ENCODE measurements around the gene ZNF398.
A peak's percentile ranks its signal among the peaks of the same experiment; 100 is the strongest.

The ZNF398 gene, protein sequence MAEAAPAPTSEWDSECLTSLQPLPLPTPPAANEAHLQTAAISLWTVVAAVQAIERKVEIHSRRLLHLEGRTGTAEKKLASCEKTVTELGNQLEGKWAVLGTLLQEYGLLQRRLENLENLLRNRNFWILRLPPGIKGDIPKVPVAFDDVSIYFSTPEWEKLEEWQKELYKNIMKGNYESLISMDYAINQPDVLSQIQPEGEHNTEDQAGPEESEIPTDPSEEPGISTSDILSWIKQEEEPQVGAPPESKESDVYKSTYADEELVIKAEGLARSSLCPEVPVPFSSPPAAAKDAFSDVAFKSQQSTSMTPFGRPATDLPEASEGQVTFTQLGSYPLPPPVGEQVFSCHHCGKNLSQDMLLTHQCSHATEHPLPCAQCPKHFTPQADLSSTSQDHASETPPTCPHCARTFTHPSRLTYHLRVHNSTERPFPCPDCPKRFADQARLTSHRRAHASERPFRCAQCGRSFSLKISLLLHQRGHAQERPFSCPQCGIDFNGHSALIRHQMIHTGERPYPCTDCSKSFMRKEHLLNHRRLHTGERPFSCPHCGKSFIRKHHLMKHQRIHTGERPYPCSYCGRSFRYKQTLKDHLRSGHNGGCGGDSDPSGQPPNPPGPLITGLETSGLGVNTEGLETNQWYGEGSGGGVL

GRCh38 chr7:149147072-149147751 is at the start of gene ZNF398:
Gene ZNF398 (plus strand): TSS chr7:149147453. CDS start chr7:149147743, 290 bp downstream.
- peak; percentile 95 for DNase-seq (ENCODE audit: low spot score)
- in situ Hi-C loops (cut with MboI; ENCODE audit: low pct_unique_long_range_greater_than_20kb, low sequenced_read_pairs, unreplicated experiment) = no loop called here
- TF ChIP-seq, protein P1, sequence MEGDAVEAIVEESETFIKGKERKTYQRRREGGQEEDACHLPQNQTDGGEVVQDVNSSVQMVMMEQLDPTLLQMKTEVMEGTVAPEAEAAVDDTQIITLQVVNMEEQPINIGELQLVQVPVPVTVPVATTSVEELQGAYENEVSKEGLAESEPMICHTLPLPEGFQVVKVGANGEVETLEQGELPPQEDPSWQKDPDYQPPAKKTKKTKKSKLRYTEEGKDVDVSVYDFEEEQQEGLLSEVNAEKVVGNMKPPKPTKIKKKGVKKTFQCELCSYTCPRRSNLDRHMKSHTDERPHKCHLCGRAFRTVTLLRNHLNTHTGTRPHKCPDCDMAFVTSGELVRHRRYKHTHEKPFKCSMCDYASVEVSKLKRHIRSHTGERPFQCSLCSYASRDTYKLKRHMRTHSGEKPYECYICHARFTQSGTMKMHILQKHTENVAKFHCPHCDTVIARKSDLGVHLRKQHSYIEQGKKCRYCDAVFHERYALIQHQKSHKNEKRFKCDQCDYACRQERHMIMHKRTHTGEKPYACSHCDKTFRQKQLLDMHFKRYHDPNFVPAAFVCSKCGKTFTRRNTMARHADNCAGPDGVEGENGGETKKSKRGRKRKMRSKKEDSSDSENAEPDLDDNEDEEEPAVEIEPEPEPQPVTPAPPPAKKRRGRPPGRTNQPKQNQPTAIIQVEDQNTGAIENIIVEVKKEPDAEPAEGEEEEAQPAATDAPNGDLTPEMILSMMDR (IDR thresholded peaks at IDR 0.05; ENCODE audit: extremely low read depth, insufficient read depth, missing control alignments) = peak; percentile 69

- in situ Hi-C loops (cut with MboI; ENCODE audit: low pct_unique_long_range_greater_than_20kb, low sequenced_read_pairs, unreplicated experiment) = no loop called here
- TF ChIP-seq, protein P1 (IDR thresholded peaks at IDR 0.05; ENCODE audit: extremely low read depth, insufficient read depth, missing control alignments) = no peak
- no peak for DNase-seq (ENCODE audit: low spot score)
Measured at GRCh38 chr7:149099058-149099457, 48.2 kb upstream of the ZNF398 start.

- TF ChIP-seq, protein P1 (IDR thresholded peaks at IDR 0.05; ENCODE audit: extremely low read depth, insufficient read depth, missing control alignments) = no peak
- in situ Hi-C loops (cut with MboI; ENCODE audit: low pct_unique_long_range_greater_than_20kb, low sequenced_read_pairs, unreplicated experiment) = no loop called here
- no peak for DNase-seq (ENCODE audit: low spot score)
Measured at GRCh38 chr7:149100821-149101220, 46.4 kb upstream of the ZNF398 start.

- TF ChIP-seq, protein P1 (IDR thresholded peaks at IDR 0.05; ENCODE audit: extremely low read depth, insufficient read depth, missing control alignments) = no peak
- DNase-seq (ENCODE audit: low spot score) = no peak
- in situ Hi-C loops (cut with MboI; ENCODE audit: low pct_unique_long_range_greater_than_20kb, low sequenced_read_pairs, unreplicated experiment) = no loop called here
Measured at GRCh38 chr7:149102666-149103065, 44.6 kb upstream of the ZNF398 start.

- in situ Hi-C loops (cut with MboI; ENCODE audit: low pct_unique_long_range_greater_than_20kb, low sequenced_read_pairs, unreplicated experiment) = no loop called here
- TF ChIP-seq, protein P1 (IDR thresholded peaks at IDR 0.05; ENCODE audit: extremely low read depth, insufficient read depth, missing control alignments) = no peak
- DNase-seq (ENCODE audit: low spot score) = no peak
Measured at GRCh38 chr7:149103424-149103823, 43.8 kb upstream of the ZNF398 start.

GRCh38 chr7:149104214-149104613 is 43.0 kb upstream of the ZNF398 start:
- DNase-seq (ENCODE audit: low spot score) = no peak
- in situ Hi-C loops (cut with MboI; ENCODE audit: low pct_unique_long_range_greater_than_20kb, low sequenced_read_pairs, unreplicated experiment) = no loop called here
- TF ChIP-seq, protein P1 (IDR thresholded peaks at IDR 0.05; ENCODE audit: extremely low read depth, insufficient read depth, missing control alignments) = no peak
